Hepatocyte (in vitro differentiated cells): ENCODE results near the gene OGFR. TPM values are rescaled to one million over a fixed set of nuclear protein-coding genes. Genes with fewer than 3 reads are reported as not detected.
A peak's percentile ranks its signal among the peaks of the same experiment; 100 is the strongest.

Experiments
- DNase-seq: peaks from one replicate; pipeline ENCODE4 v3.0.0-alpha.2; 2016; ENCODE audit warnings: low spot score
- H2AFZ ChIP-seq: fragments of 200-600 bp; sonication (generic); 2 replicates; pipeline ENCODE4 v1.6.0; 2016; ENCODE audit warnings: antibody characterized with exemption, mild to moderate bottlenecking
- H3K27ac ChIP-seq: fragments of 200-600 bp; sonication (generic); 2 replicates; pipeline ENCODE4 v1.5.1; 2016; ENCODE audit warnings: mild to moderate bottlenecking
- H3K27me3 ChIP-seq: fragments of 200-600 bp; sonication (generic); 2 replicates; pipeline ENCODE4 v1.6.1; 2016
- H3K36me3 ChIP-seq: fragments of 200-600 bp; sonication (generic); replicated peaks from 2 replicates; pipeline ENCODE4 v1.5.1; 2016; ENCODE audit warnings: low read depth; ENCODE audit not compliant: insufficient read depth
- H3K4me1 ChIP-seq: fragments of 200-600 bp; sonication (generic); 2 replicates; pipeline ENCODE4 v1.5.1; 2016; ENCODE audit warnings: mild to moderate bottlenecking, moderate library complexity; ENCODE audit not compliant: insufficient read depth
- H3K4me2 ChIP-seq: fragments of 200-600 bp; sonication (generic); 2 replicates; pipeline ENCODE4 v1.6.0; 2016
- H3K4me3 ChIP-seq: fragments of 200-600 bp; sonication (generic); 2 replicates; pipeline ENCODE4 v1.5.1; 2016; ENCODE audit warnings: mild to moderate bottlenecking
- H3K79me2 ChIP-seq: fragments of 200-600 bp; sonication (generic); 2 replicates; pipeline ENCODE4 v1.6.0; 2017; ENCODE audit warnings: mild to moderate bottlenecking
- H3K9me2 ChIP-seq: fragments of 200-600 bp; sonication (generic); replicated peaks from 2 replicates; pipeline ENCODE4 v1.6.0; 2017; ENCODE audit warnings: mild to moderate bottlenecking; ENCODE audit not compliant: insufficient read depth
- H3K9me3 ChIP-seq: fragments of 200-600 bp; sonication (generic); 2 replicates; pipeline ENCODE4 v1.5.1; 2016; ENCODE audit warnings: low read depth, mild to moderate bottlenecking
- H4K20me1 ChIP-seq: fragments of 200-600 bp; sonication (generic); 2 replicates; pipeline ENCODE4 v1.6.0; 2016; ENCODE audit warnings: mild to moderate bottlenecking; ENCODE audit not compliant: insufficient read depth, poor library complexity, severe bottlenecking
- EZH2 ChIP-seq: fragments of 200-600 bp; sonication (generic); IDR thresholded peaks from 2 replicates; pipeline ENCODE4 v1.6.1; 2016; ENCODE audit warnings: antibody characterized with exemption, mild to moderate bottlenecking, borderline replicate concordance
- EZH2phosphoT487 ChIP-seq: fragments of 200-600 bp; sonication (generic); IDR thresholded peaks from one replicate; pipeline ENCODE4 v1.6.1; 2018; ENCODE audit warnings: antibody characterized with exemption, mild to moderate bottlenecking, low read depth, moderate library complexity; ENCODE audit not compliant: unreplicated experiment, severe bottlenecking
- WGBS: methylation state at CpG from one replicate; pipeline ENCODE4 v1.1.6; 2016; ENCODE audit warnings: low lambda C conversion rate; ENCODE audit errors: missing lambda C conversion rate; 5-methylcytosine and 5-hydroxymethylcytosine counted together
- polyA plus RNA-seq: library from polyadenylated mRNA; unstranded; fragments of >200 nt; fragmentation: Nextera tagmentation; extraction: Ambion mirVana; gene quantifications from 2 replicates; pipeline ENCODE4 v1.2.1, GENCODE V29; 2016
- total RNA-seq: library from RNA; depleted of rRNA; stranded (reverse); fragments of >200 nt; gene quantifications from 2 replicates; pipeline ENCODE4 v1.2.3, GENCODE V29; 2014
- TF ChIP-seq, protein P1 (sequence below): fragments of 200-600 bp; sonication (generic); IDR thresholded peaks from 2 replicates; pipeline ENCODE4 v1.5.1; 2016; ENCODE audit warnings: antibody characterized with exemption, mild to moderate bottlenecking; ENCODE audit not compliant: poor library complexity

Gene OGFR
- total and polyA plus RNA-seq, 2 experiments from 2014 or later: 47.6 to 80.8 TPM

DNA sequence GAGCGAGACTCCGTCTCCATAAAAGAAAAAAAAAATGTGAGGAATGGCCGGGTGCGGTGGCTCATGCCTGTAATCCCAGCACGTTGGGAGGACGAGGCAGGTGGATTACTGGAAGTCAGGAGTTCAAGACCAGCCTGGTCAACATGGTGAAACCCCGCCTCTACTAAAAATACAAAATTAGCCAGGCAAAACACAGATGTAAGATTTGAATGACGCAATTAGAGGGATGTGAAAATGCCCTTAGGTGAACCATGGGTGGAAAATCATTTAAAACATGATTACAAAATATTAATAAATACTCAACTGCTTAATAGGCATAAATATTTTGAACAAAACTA, 33.1 kb downstream of the OGFR start:
- Histone ChIP-seq H3K4me1 (peaks cover 6% of the 10 kb centered on the region), H3K4me2 (no peak overlapping the region), H2AFZ (no peak overlapping the region), H4K20me1 (no peaks in the 10 kb centered on the region), H3K9me3 (no peaks in the 10 kb centered on the region), H3K4me3 (no peak overlapping the region), H3K36me3 (no peaks in the 10 kb centered on the region), H3K9me2 (no peaks in the 10 kb centered on the region), H3K79me2 (no peaks in the 10 kb centered on the region), H3K27me3 (no peaks in the 10 kb centered on the region), H3K27ac (no peak overlapping the region)
- DNase-seq: no peak
- TF ChIP-seq EZH2phosphoT487 (no peak), EZH2 (no peak)
- TF ChIP-seq, protein P1, sequence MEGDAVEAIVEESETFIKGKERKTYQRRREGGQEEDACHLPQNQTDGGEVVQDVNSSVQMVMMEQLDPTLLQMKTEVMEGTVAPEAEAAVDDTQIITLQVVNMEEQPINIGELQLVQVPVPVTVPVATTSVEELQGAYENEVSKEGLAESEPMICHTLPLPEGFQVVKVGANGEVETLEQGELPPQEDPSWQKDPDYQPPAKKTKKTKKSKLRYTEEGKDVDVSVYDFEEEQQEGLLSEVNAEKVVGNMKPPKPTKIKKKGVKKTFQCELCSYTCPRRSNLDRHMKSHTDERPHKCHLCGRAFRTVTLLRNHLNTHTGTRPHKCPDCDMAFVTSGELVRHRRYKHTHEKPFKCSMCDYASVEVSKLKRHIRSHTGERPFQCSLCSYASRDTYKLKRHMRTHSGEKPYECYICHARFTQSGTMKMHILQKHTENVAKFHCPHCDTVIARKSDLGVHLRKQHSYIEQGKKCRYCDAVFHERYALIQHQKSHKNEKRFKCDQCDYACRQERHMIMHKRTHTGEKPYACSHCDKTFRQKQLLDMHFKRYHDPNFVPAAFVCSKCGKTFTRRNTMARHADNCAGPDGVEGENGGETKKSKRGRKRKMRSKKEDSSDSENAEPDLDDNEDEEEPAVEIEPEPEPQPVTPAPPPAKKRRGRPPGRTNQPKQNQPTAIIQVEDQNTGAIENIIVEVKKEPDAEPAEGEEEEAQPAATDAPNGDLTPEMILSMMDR: no peak
- WGBS: 94% methylated on average over 8 of the region's 8 CpGs

DNA sequence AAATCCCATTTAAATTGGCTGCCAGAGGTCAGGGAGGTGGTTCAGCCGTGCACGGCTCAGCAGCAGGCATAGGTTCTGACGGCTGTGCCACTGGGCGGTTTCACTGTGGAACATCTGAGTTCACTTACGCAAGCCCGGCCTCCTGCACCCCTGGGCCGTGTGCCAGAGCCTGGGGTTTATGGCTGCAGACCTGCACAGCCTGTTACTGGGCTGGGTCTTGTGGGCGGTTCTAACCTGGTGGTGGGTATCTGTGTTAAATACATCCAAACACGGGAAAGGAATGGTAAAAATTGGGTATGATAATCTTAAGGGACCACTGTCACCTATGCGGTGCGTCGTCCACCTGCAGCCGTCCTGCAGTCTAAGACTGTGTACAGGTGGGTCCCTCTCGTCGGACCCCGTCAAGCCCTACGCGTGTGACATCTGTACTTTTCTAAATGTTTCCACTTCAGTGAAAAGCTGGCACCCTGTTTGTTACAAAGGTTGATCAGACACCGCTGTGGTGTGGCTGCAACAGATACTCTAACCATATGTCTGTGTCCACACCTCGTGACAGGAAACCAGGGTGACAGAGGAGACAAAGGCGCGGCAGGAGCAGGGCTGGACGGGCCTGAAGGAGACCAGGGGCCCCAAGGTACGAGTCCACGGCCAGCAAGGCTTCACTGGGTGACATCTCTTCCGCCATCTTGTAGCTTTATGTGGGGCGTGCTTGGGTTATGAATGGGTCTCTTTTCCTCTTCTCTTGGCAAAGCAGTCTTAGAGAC, 33.7 kb downstream of the OGFR start:
- no peak overlapping the region for H3K4me2 ChIP-seq
- no peaks in the 10 kb centered on the region for H4K20me1 ChIP-seq
- H3K27ac ChIP-seq: no peak overlapping the region
- 86% methylated on average over 27 of the region's 27 CpGs for WGBS
- no peak overlapping the region for H3K4me3 ChIP-seq
- no peaks in the 10 kb centered on the region for H3K79me2 ChIP-seq
- H3K9me2 ChIP-seq: no peaks in the 10 kb centered on the region
- no peak for TF ChIP-seq EZH2phosphoT487
- no peak for TF ChIP-seq EZH2
- TF ChIP-seq, protein P1: no peak
- peak; percentile 58 for DNase-seq
- H3K9me3 ChIP-seq: no peaks in the 10 kb centered on the region
- no peaks in the 10 kb centered on the region for H3K36me3 ChIP-seq
- no peaks in the 10 kb centered on the region for H3K27me3 ChIP-seq
- H3K4me1 ChIP-seq: peaks cover 6% of the 10 kb centered on the region
- H2AFZ ChIP-seq: no peak overlapping the region

DNA sequence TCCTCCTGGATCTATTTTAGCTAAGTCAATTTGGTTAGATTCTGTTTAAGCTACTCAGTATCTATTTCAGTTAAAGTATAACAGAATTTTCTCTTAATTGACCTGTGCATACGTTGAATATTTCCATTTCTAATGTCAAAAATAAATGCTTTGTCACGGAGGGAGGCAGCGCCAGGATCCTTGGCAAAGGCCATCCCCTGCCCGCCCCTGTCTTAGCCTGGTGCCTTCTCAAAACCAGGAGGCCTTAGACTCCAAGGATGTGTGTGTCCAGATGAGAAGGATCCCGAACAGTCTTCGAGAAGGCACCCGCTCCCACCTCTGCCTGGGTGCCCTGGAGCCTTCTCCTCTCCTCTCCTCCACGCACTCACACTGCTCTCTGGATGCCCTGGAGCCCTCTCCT, 34.6 kb downstream of the OGFR start:
- Histone ChIP-seq H3K4me3 (no peak overlapping the region), H3K9me2 (no peaks in the 10 kb centered on the region), H3K9me3 (no peaks in the 10 kb centered on the region), H2AFZ (no peak overlapping the region), H3K4me1 (peaks cover 6% of the 10 kb centered on the region), H3K27me3 (no peaks in the 10 kb centered on the region), H3K36me3 (no peaks in the 10 kb centered on the region), H3K4me2 (no peak overlapping the region), H3K79me2 (no peaks in the 10 kb centered on the region), H4K20me1 (no peaks in the 10 kb centered on the region), H3K27ac (no peak overlapping the region)
- 90% methylated on average over 6 of the region's 8 CpGs for WGBS
- no peak for DNase-seq
- no peak for TF ChIP-seq EZH2phosphoT487
- no peak for TF ChIP-seq EZH2
- TF ChIP-seq, protein P1: no peak
